ENCODE measurements around the gene VAPB.

GRCh38 chr20:58459058-58459750 lies 70.2 kb downstream of the VAPB start:
- TF ChIP-seq EP300 (IDR thresholded peaks at IDR 0.05) (no peak), POLR2A (IDR thresholded peaks at IDR 0.05) (no peak), CTCF (IDR thresholded peaks at IDR 0.05) (no peak), POLR2AphosphoS5 (IDR thresholded peaks at IDR 0.05) (no peak)
